Activated T-cell treated with anti-CD3 and anti-CD28 coated beads, Interleukin-2, amount 50 U/mL, for 48 hours (primary cell): ENCODE results near the gene MITF.
"Not testable (repeated sequence)": the region's sequence is repeated elsewhere in the genome, so short reads cannot be mapped to it uniquely, and the experiment has no call there.

Source experiments
- DNase-seq, 2 experiments: peaks; one replicate each; pipeline ENCODE4 v3.0.0-alpha.2; 2020

Gene MITF

GRCh38 chr3:69879051-69879450 is 139.8 kb downstream of the MITF start:
- no peak for DNase-seq

GRCh38 chr3:69880069-69880640 is 140.9 kb downstream of the MITF start:
- no peak for DNase-seq

- no peak for DNase-seq
Measured at GRCh38 chr3:69881051-69881450, 141.8 kb downstream of the MITF start.

- no peak for DNase-seq
Measured at GRCh38 chr3:69881756-69882428, 142.6 kb downstream of the MITF start.

- no peak for DNase-seq
Measured at GRCh38 chr3:69882560-69882959, 143.3 kb downstream of the MITF start.

- DNase-seq = no peak
Measured at GRCh38 chr3:69888040-69888942, 149.0 kb downstream of the MITF start.

- DNase-seq = no peak
Measured at GRCh38 chr3:69888943-69889315, 149.7 kb downstream of the MITF start.

- peak in 1 of 2 experiments; percentile 15 for DNase-seq
Measured at GRCh38 chr3:69890084-69890483, 150.8 kb downstream of the MITF start.

GRCh38 chr3:69890691-69891090 is 151.4 kb downstream of the MITF start:
- no peak for DNase-seq

- DNase-seq = no peak
Measured at GRCh38 chr3:69892706-69893105, 153.4 kb downstream of the MITF start.

GRCh38 chr3:69893274-69893673 is 154.0 kb downstream of the MITF start:
- no peak for DNase-seq

GRCh38 chr3:69896095-69896494 is 156.8 kb downstream of the MITF start:
- DNase-seq = no peak

GRCh38 chr3:69900331-69900730 is 161.1 kb downstream of the MITF start:
- no peak for DNase-seq

GRCh38 chr3:69901802-69902201 is 162.5 kb downstream of the MITF start:
- DNase-seq = no peak

GRCh38 chr3:69902386-69902785 is 163.1 kb downstream of the MITF start:
- no peak for DNase-seq

- no peak for DNase-seq
Measured at GRCh38 chr3:69906351-69906966, 167.2 kb downstream of the MITF start.

- DNase-seq = no peak
Measured at GRCh38 chr3:69907554-69907953, 168.3 kb downstream of the MITF start.

GRCh38 chr3:69909859-69910258 is 170.6 kb downstream of the MITF start:
- not testable (repeated sequence) for DNase-seq

- no peak for DNase-seq
Measured at GRCh38 chr3:69913422-69913821, 174.2 kb downstream of the MITF start.

GRCh38 chr3:69914395-69914794 is 175.1 kb downstream of the MITF start:
- no peak for DNase-seq

GRCh38 chr3:69915726-69916125 is 176.5 kb downstream of the MITF start:
- DNase-seq = no peak

- DNase-seq = not testable (repeated sequence)
Measured at GRCh38 chr3:69920009-69920408, 180.7 kb downstream of the MITF start.

- no peak for DNase-seq
Measured at GRCh38 chr3:69921651-69922050, 182.4 kb downstream of the MITF start.
